HepG2 (cell line): ENCODE measurements around the gene SLC12A5. TPM values are rescaled to one million over a fixed set of nuclear protein-coding genes. Genes with fewer than 3 reads are reported as not detected.

Source experiments
- ATF7 ChIP-seq, 2 experiments: fragments of 450-650 bp in 1 of 2; sonication (generic) in 1 of 2; formaldehyde crosslinking in 1 of 2; IDR thresholded peaks; 2 replicates each; pipeline versions ENCODE4 v1.4.0 to v1.6.1; 2016 to 2020; ENCODE audit warnings: antibody characterized with exemption in 1 of 2, mild to moderate bottlenecking in 1 of 2, missing genetic modification reagents in 1 of 2
- CBX1 ChIP-seq: IDR thresholded peaks from one replicate; pipeline ENCODE4 v1.6.1; 2016; ENCODE audit warnings: antibody characterized with exemption, low read depth
- CC2D1A ChIP-seq: sonication (generic); formaldehyde crosslinking; IDR thresholded peaks from 2 replicates; pipeline ENCODE4 v1.8.1; 2023; ENCODE audit warnings: mild to moderate bottlenecking, missing genetic modification reagents
- EHMT2 ChIP-seq: fragments of 200-600 bp; sonication (generic); IDR thresholded peaks from 2 replicates; pipeline ENCODE4 v1.7.0; 2017; ENCODE audit warnings: antibody characterized with exemption, low read depth, low read length, borderline replicate concordance
- ELF3 ChIP-seq: IDR thresholded peaks from 2 replicates; pipeline ENCODE4 v1.6.1; 2016; ENCODE audit warnings: missing genetic modification reagents, missing compliant biosample characterization
- KDM6A ChIP-seq: IDR thresholded peaks from 2 replicates; pipeline ENCODE4 v1.6.1; 2016; ENCODE audit warnings: low read depth
- MBD4 ChIP-seq: IDR thresholded peaks from 2 replicates; pipeline ENCODE4 v1.6.1; 2012; ENCODE audit warnings: low read length, inconsistent platforms, borderline replicate concordance
- SIX4 ChIP-seq: sonication (generic); formaldehyde crosslinking; IDR thresholded peaks from 2 replicates; pipeline ENCODE4 v1.4.0; 2020; ENCODE audit warnings: missing genetic modification reagents
- XRCC5 ChIP-seq: fragments of 200-400 bp; formaldehyde crosslinking; optimal IDR thresholded peaks from 2 replicates; pipeline ENCODE3; 2017; ENCODE audit warnings: mild to moderate bottlenecking, low read length
- ZBTB20 ChIP-seq: sonication (generic); formaldehyde crosslinking; IDR thresholded peaks from 2 replicates; pipeline ENCODE4 v1.8.1; 2023; ENCODE audit warnings: missing genetic modification reagents, low read depth, mild to moderate bottlenecking, borderline replicate concordance
- ZC3H13 ChIP-seq: sonication (generic); formaldehyde crosslinking; IDR thresholded peaks from 2 replicates; pipeline ENCODE4 v1.8.1; 2023; ENCODE audit warnings: mild to moderate bottlenecking, missing genetic modification reagents, moderate library complexity
- ZNF350 ChIP-seq: sonication (generic); formaldehyde crosslinking; IDR thresholded peaks from 2 replicates; pipeline ENCODE4 v1.4.0; 2020; ENCODE audit warnings: mild to moderate bottlenecking, low read depth, missing genetic modification reagents, borderline replicate concordance
- ZNF552 ChIP-seq: sonication (generic); formaldehyde crosslinking; IDR thresholded peaks from 2 replicates; pipeline ENCODE4 v1.9.0; 2022; ENCODE audit warnings: missing genetic modification reagents, mild to moderate bottlenecking, borderline replicate concordance
- ZZZ3 ChIP-seq: sonication (generic); formaldehyde crosslinking; IDR thresholded peaks from 2 replicates; pipeline ENCODE4 v1.4.0; 2020; ENCODE audit warnings: missing genetic modification reagents, mild to moderate bottlenecking, borderline replicate concordance
- polyA plus RNA-seq, 8 experiments: library from polyadenylated mRNA; depleted of rRNA in 3 of 8; stranded (reverse) in 7 of 8; unstranded in 1 of 8; fragments of >200 nt; fragmentation: Illumina TruSeq in 4 of 8; extraction: Trizol in 4 of 8; gene quantifications; 2 replicates each; pipeline versions ENCODE4 v1.2.1 to v1.2.3, GENCODE V29; 2011 to 2016; ENCODE audit warnings: low read depth in 4 of 8, missing spikeins in 1 of 8, mixed read lengths in 1 of 8; ENCODE audit not compliant: insufficient read depth in 1 of 8
- total RNA-seq, 5 experiments: library from RNA; depleted of rRNA; stranded (reverse); fragments of >200 nt; fragmentation: Illumina TruSeq; extraction: Trizol; gene quantifications; 2 replicates each; pipeline ENCODE4 v1.2.3, GENCODE V29; 2016; ENCODE audit warnings: low read depth in 1 of 5
- TF ChIP-seq, protein P1 (sequence below): sonication (generic); formaldehyde crosslinking; IDR thresholded peaks from 2 replicates; pipeline ENCODE4 v1.4.0; 2020; ENCODE audit warnings: missing genetic modification reagents, low read depth, mild to moderate bottlenecking, borderline replicate concordance
- TF ChIP-seq, protein P2 (sequence below): sonication (generic); formaldehyde crosslinking; IDR thresholded peaks from 2 replicates; pipeline ENCODE4 v1.5.0; 2020; ENCODE audit warnings: missing genetic modification reagents, mild to moderate bottlenecking, borderline replicate concordance
- TF ChIP-seq, protein P3 (sequence below): sonication (generic); formaldehyde crosslinking; IDR thresholded peaks from 2 replicates; pipeline ENCODE4 v1.9.0; 2021; ENCODE audit warnings: missing genetic modification reagents, mild to moderate bottlenecking, borderline replicate concordance
- TF ChIP-seq, protein P4 (sequence below): IDR thresholded peaks from 2 replicates; pipeline ENCODE4 v1.4.0; 2020; ENCODE audit warnings: mild to moderate bottlenecking, missing genetic modification reagents
- TF ChIP-seq, protein P5 (sequence below): sonication (generic); formaldehyde crosslinking; IDR thresholded peaks from 2 replicates; pipeline ENCODE4 v1.9.0; 2021; ENCODE audit warnings: missing genetic modification reagents, borderline replicate concordance
- TF ChIP-seq, protein P6 (sequence below): sonication (generic); formaldehyde crosslinking; IDR thresholded peaks from 2 replicates; pipeline ENCODE4 v1.4.0; 2020; ENCODE audit warnings: missing genetic modification reagents; ENCODE audit errors: not compliant biosample characterization

Gene SLC12A5
- total and polyA plus RNA-seq, 2 of the 13 experiments (the other 11 are each of a cell fraction or from before 2014, with no cell fraction given): 4.3 to 5.4 TPM

DNA sequence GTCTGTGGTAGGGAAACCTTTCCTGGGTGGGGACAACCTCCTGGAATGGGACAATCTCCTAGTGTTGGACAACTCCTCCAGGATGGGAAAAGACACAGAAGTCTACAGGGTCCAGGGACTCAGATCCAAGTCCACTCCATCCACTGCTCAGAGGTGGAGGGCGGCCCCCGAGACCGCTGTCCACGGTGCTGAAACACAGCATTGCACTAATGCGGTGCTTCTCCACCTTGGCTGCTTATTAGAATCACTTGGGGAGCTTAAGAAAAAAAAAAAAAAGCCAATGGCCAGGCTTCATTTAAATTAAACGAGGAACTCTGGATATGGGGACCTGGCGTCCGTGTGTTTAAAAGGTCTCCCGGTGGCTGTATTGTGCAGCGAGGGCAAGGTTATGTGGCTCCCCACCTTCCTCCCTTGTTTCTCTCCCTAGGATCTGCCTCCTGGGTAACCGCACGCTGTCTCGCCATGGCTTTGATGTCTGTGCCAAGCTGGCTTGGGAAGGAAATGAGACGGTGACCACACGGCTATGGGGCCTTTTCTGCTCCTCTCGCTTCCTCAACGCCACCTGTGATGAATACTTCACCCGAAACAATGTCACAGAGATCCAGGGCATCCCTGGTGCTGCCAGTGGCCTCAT lies 12.0 kb downstream of the SLC12A5 start (continued):
- TF ChIP-seq, protein P1, sequence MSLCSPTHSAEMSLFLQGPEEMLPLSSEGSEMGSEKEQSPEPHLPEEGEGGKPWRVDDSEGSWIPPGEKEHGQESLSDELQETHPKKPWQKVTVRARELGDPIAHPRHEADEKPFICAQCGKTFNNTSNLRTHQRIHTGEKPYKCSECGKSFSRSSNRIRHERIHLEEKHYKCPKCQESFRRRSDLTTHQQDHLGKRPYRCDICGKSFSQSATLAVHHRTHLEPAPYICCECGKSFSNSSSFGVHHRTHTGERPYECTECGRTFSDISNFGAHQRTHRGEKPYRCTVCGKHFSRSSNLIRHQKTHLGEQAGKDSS (CRISPR knock-in tag): peak; percentile 66; the same call in 1 of the 2 replicates
- TF ChIP-seq ATF7 (IDR thresholded peaks at IDR 0.05): no peak
- no peak for TF ChIP-seq ATF7 (CRISPR knock-in tag; IDR thresholded peaks at IDR 0.05)
- TF ChIP-seq ZNF552: 0 out of 2 replicates have a peak, but pooled peaks have one; percentile 58
- TF ChIP-seq ZC3H13: 0 out of 2 replicates have a peak, but pooled peaks have one; percentile 25
- TF ChIP-seq EHMT2: peak; percentile 99
- peak; percentile 90 for TF ChIP-seq ELF3
- TF ChIP-seq MBD4: no peak
- TF ChIP-seq, protein P2, sequence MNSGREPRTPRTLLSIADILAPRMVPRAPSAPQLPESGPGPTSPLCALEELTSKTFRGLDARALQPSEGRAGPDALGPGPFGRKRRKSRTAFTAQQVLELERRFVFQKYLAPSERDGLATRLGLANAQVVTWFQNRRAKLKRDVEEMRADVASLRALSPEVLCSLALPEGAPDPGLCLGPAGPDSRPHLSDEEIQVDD (CRISPR knock-in tag): no peak
- no peak for TF ChIP-seq KDM6A (CRISPR knock-in tag)
- TF ChIP-seq SIX4: peak; percentile 88
- TF ChIP-seq CBX1: no peak
- TF ChIP-seq, protein P3, sequence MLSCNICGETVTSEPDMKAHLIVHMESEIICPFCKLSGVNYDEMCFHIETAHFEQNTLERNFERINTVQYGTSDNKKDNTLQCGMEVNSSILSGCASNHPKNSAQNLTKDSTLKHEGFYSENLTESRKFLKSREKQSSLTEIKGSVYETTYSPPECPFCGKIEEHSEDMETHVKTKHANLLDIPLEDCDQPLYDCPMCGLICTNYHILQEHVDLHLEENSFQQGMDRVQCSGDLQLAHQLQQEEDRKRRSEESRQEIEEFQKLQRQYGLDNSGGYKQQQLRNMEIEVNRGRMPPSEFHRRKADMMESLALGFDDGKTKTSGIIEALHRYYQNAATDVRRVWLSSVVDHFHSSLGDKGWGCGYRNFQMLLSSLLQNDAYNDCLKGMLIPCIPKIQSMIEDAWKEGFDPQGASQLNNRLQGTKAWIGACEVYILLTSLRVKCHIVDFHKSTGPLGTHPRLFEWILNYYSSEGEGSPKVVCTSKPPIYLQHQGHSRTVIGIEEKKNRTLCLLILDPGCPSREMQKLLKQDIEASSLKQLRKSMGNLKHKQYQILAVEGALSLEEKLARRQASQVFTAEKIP (CRISPR knock-in tag): no peak
- TF ChIP-seq XRCC5: peak; percentile 86
- TF ChIP-seq CC2D1A (CRISPR knock-in tag): no peak
- TF ChIP-seq ZNF350 (CRISPR knock-in tag): peak; percentile 64; the same call in 1 of the 2 replicates
- TF ChIP-seq, protein P4, sequence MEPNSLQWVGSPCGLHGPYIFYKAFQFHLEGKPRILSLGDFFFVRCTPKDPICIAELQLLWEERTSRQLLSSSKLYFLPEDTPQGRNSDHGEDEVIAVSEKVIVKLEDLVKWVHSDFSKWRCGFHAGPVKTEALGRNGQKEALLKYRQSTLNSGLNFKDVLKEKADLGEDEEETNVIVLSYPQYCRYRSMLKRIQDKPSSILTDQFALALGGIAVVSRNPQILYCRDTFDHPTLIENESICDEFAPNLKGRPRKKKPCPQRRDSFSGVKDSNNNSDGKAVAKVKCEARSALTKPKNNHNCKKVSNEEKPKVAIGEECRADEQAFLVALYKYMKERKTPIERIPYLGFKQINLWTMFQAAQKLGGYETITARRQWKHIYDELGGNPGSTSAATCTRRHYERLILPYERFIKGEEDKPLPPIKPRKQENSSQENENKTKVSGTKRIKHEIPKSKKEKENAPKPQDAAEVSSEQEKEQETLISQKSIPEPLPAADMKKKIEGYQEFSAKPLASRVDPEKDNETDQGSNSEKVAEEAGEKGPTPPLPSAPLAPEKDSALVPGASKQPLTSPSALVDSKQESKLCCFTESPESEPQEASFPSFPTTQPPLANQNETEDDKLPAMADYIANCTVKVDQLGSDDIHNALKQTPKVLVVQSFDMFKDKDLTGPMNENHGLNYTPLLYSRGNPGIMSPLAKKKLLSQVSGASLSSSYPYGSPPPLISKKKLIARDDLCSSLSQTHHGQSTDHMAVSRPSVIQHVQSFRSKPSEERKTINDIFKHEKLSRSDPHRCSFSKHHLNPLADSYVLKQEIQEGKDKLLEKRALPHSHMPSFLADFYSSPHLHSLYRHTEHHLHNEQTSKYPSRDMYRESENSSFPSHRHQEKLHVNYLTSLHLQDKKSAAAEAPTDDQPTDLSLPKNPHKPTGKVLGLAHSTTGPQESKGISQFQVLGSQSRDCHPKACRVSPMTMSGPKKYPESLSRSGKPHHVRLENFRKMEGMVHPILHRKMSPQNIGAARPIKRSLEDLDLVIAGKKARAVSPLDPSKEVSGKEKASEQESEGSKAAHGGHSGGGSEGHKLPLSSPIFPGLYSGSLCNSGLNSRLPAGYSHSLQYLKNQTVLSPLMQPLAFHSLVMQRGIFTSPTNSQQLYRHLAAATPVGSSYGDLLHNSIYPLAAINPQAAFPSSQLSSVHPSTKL (CRISPR knock-in tag): peak; percentile 68; the same call in 1 of the 2 replicates
- TF ChIP-seq, protein P5, sequence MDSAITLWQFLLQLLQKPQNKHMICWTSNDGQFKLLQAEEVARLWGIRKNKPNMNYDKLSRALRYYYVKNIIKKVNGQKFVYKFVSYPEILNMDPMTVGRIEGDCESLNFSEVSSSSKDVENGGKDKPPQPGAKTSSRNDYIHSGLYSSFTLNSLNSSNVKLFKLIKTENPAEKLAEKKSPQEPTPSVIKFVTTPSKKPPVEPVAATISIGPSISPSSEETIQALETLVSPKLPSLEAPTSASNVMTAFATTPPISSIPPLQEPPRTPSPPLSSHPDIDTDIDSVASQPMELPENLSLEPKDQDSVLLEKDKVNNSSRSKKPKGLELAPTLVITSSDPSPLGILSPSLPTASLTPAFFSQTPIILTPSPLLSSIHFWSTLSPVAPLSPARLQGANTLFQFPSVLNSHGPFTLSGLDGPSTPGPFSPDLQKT (CRISPR knock-in tag): no peak
- TF ChIP-seq, protein P6, sequence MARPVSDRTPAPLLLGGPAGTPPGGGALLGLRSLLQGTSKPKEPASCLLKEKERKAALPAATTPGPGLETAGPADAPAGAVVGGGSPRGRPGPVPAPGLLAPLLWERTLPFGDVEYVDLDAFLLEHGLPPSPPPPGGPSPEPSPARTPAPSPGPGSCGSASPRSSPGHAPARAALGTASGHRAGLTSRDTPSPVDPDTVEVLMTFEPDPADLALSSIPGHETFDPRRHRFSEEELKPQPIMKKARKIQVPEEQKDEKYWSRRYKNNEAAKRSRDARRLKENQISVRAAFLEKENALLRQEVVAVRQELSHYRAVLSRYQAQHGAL (CRISPR knock-in tag): peak; percentile 96
- TF ChIP-seq ZBTB20 (CRISPR knock-in tag): peak; percentile 93; the same call in 1 of the 2 replicates
- no peak for TF ChIP-seq ZZZ3 (CRISPR knock-in tag)
